K562 (cell line): Measurements from ENCODE around the gene TLL1. TPM values are rescaled to one million over a fixed set of nuclear protein-coding genes. Genes with fewer than 3 reads are reported as not detected.

Experiments
- ATAC-seq: fragments of 200-7000 bp; cut with Tn5 transposase; 3 replicates; pipeline ENCODE4 v1.9.1; 2020; ENCODE audit warnings: moderate library complexity
- BruUV-seq: library from RNA; stranded (reverse); fragments of 400-500 nt; replicated peaks from 2 replicates; lab custom pipeline; 2021; lab: Mats Ljungman, UMichigan
- CTCF ChIA-PET: fragments of 300-600 bp; formaldehyde crosslinking; extraction: SDS; loops from one replicate; lab custom pipeline; 2021; ENCODE audit warnings: low intra/inter-chr PET ratio; lab: Yijun Ruan, JAX
- POLR2A ChIA-PET: fragments of 300-600, 350-650 bp; sonication (Branson Sonifier 250); formaldehyde crosslinking; extraction: SDS; loops from one replicate; lab custom pipeline; 2021; ENCODE audit warnings: antibody characterized with exemption, inconsistent platforms; lab: Yijun Ruan, JAX
- DNase-seq, 4 experiments: peaks; one replicate each; pipeline versions ENCODE4 v3.0.0 to v3.0.0-alpha.2; 2011 to 2018; ENCODE audit warnings: low spot score in 3 of 4, mixed read lengths in 3 of 4; ENCODE audit errors: extremely low read depth in 1 of 4
- FAIRE-seq: peaks from 2 replicates; lab custom pipeline; 2011; peaks lifted over from hg19 to GRCh38; lab: Jason Lieb, UNC
- H2AFZ ChIP-seq: 2 replicates; pipeline ENCODE4 v1.6.0; 2011; ENCODE audit warnings: low read depth, low read length, control low read depth, inconsistent platforms
- H3K27ac ChIP-seq: fragments of 200-600 bp; 3 replicates; pipeline ENCODE4 v1.8.0; 2011; ENCODE audit warnings: low read depth, mild to moderate bottlenecking, control low read depth, inconsistent platforms, low read length, moderate library complexity, mixed read lengths; ENCODE audit errors: extremely low read depth
- H3K27me3 ChIP-seq, 2 experiments: fragments of 300-600 bp in 1 of 2; 2 replicates in 1 of 2; 3 replicates in 1 of 2; pipeline versions ENCODE4 v1.6.0 to v1.8.0; 2011; ENCODE audit warnings: inconsistent platforms in 2 of 2, low read length in 2 of 2, mild to moderate bottlenecking in 1 of 2, mixed read lengths in 1 of 2, moderate library complexity in 1 of 2; ENCODE audit not compliant: control insufficient read depth in 2 of 2, insufficient read depth in 2 of 2
- H3K36me3 ChIP-seq: fragments of 300-600 bp; 3 replicates; pipeline ENCODE4 v1.8.0; 2011; ENCODE audit warnings: mild to moderate bottlenecking, low read length, inconsistent platforms; ENCODE audit not compliant: control insufficient read depth, insufficient read depth
- H3K4me1 ChIP-seq, 2 experiments: fragments of 200-600 bp in 1 of 2; replicated peaks in 1 of 2; 2 replicates in 1 of 2; 3 replicates in 1 of 2; pipeline versions ENCODE4 v1.5.1 to v1.8.0; 2011; ENCODE audit warnings: inconsistent platforms in 2 of 2, low read length in 2 of 2, mild to moderate bottlenecking in 1 of 2, mixed read lengths in 1 of 2, moderate library complexity in 1 of 2; ENCODE audit not compliant: control insufficient read depth in 2 of 2, insufficient read depth in 2 of 2
- H3K4me2 ChIP-seq: 2 replicates; pipeline ENCODE4 v1.6.1; 2011; ENCODE audit warnings: low read length, control low read depth, inconsistent platforms, mixed read lengths; ENCODE audit not compliant: insufficient read depth
- H3K4me3 ChIP-seq: fragments of 200-600 bp; sonication (generic), shearing (Covaris generic); 2 replicates; pipeline ENCODE4 v1.5.1; 2016; ENCODE audit warnings: control low read depth, inconsistent platforms
- H3K79me2 ChIP-seq: fragments of 200-600 bp; 3 replicates; pipeline ENCODE4 v1.8.0; 2011; ENCODE audit warnings: low read length, inconsistent platforms; ENCODE audit not compliant: control insufficient read depth, insufficient read depth
- H3K9ac ChIP-seq, 2 experiments: 2 replicates each; pipeline versions ENCODE4 v1.6.0 to v1.6.1; 2011; ENCODE audit warnings: low read depth in 2 of 2, low read length in 2 of 2, control low read depth in 1 of 2, inconsistent platforms in 1 of 2, mild to moderate bottlenecking in 1 of 2, mixed read lengths in 1 of 2; ENCODE audit not compliant: insufficient read depth in 1 of 2
- H3K9me1 ChIP-seq: one replicate; pipeline ENCODE4 v1.6.0; 2011; ENCODE audit warnings: inconsistent platforms, mild to moderate bottlenecking, low read length, moderate library complexity; ENCODE audit not compliant: control insufficient read depth, insufficient read depth
- H3K9me3 ChIP-seq: replicated peaks from 2 replicates; pipeline ENCODE4 v1.5.1; 2011; ENCODE audit warnings: low read depth, low read length, inconsistent platforms; ENCODE audit not compliant: control insufficient read depth, insufficient read depth
- H4K20me1 ChIP-seq: replicated peaks from 2 replicates; pipeline ENCODE4 v1.6.1; 2011; ENCODE audit warnings: low read length, inconsistent platforms, mixed read lengths; ENCODE audit not compliant: control insufficient read depth, insufficient read depth
- ATF7 ChIP-seq: fragments of 450-650 bp; IDR thresholded peaks from 2 replicates; pipeline ENCODE4 v1.7.1; 2014; ENCODE audit warnings: mild to moderate bottlenecking, moderate library complexity
- FOXM1 ChIP-seq, 2 experiments: fragments of 450-650 bp in 1 of 2; sonication (generic) in 1 of 2; formaldehyde crosslinking in 1 of 2; IDR thresholded peaks; 2 replicates each; pipeline versions ENCODE4 v1.6.1 to v1.9.0; 2017 to 2022; ENCODE audit warnings: low read depth in 2 of 2, mild to moderate bottlenecking in 2 of 2, missing genetic modification reagents in 1 of 2, moderate library complexity in 1 of 2
- MBD2 ChIP-seq: sonication (generic); IDR thresholded peaks from 2 replicates; pipeline ENCODE4 v1.6.1; 2016; ENCODE audit warnings: low read depth, borderline replicate concordance
- ZHX1 ChIP-seq: fragments of 150-350 bp; conservative IDR thresholded peaks from 2 replicates; pipeline ENCODE4 v1.6.1; 2014; ENCODE audit warnings: low read length
- WGBS: fragments of 100-300 bp; shearing (Covaris generic); methylation state at CpG from one replicate; pipeline ENCODE4 v1.1.6; 2016; ENCODE audit warnings: low coverage, mixed read lengths; ENCODE audit not compliant: insufficient coverage; ENCODE audit errors: missing lambda C conversion rate; 5-methylcytosine and 5-hydroxymethylcytosine counted together
- in situ Hi-C: fragments of 300-500 bp; cut with MboI; formaldehyde crosslinking; loops from 4 replicates; pipeline ENCODE4 v1.15.0; 2018; ENCODE audit warnings: inconsistent platforms, mixed read lengths
- intact Hi-C: fragments of 100-400 bp; cut with micrococcal nuclease; formaldehyde crosslinking; loops from 2 replicates; pipeline ENCODE4 v1.14.2; 2022
- polyA plus RNA-seq, 8 experiments: library from polyadenylated mRNA; depleted of rRNA in 4 of 8; stranded (reverse) in 5 of 8; unstranded in 3 of 8; fragments of >200 nt; fragmentation: Nextera tagmentation in 2 of 8; fragmentation: Illumina TruSeq in 1 of 8; extraction: Ambion mirVana in 2 of 8; extraction: Trizol in 1 of 8; gene quantifications; 2 replicates each; pipeline versions ENCODE4 v1.2.1 to v1.2.3, GENCODE V29; 2011 to 2014; ENCODE audit warnings: inconsistent platforms in 1 of 8, missing spikeins in 1 of 8
- total RNA-seq, 7 experiments: library from RNA; depleted of rRNA in 6 of 7; stranded (reverse); fragments of >200 nt in 6 of 7; fragmentation: Illumina TruSeq in 2 of 7; extraction: Trizol in 2 of 7; gene quantifications; 2 replicates each; pipeline versions ENCODE4 v1.2.1 to v1.2.3, GENCODE V29; 2011 to 2021; ENCODE audit warnings: low replicate concordance in 1 of 7
- TF ChIP-seq, protein P1 (sequence below): IDR thresholded peaks from 2 replicates; pipeline ENCODE4 v1.6.1; 2011; ENCODE audit warnings: borderline replicate concordance, low read depth, mild to moderate bottlenecking, moderate library complexity, low read length; ENCODE audit not compliant: insufficient read depth, poor library complexity, severe bottlenecking

Gene TLL1
- total and polyA plus RNA-seq, 9 of the 15 experiments (the other 6 are each of a cell fraction or from before 2014, with no cell fraction given) = not detected

DNA sequence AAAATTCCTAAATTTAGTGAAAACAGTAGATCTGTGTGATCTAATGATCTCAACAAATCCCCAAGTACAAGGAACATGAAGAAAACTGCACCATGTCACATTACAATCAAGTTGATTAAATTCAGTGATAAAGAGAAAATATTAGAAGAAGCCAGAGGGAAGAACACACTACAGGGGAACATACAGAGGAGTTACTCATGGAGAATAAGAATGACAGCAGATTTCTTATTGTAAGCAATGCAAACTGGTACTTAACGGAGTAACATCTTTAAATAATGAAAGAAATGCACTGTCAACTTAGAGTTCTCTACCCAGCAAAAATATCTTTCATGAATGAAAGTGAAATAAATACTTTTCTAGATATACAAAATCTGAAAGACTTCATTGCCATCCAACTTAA is 21.1 kb downstream of the TLL1 start:
- BruUV-seq = no TSS peak
- H3K27ac ChIP-seq = no peak overlapping the region
- H2AFZ ChIP-seq = no peak overlapping the region
- no peaks in the 10 kb centered on the region for H3K9me3 ChIP-seq
- FAIRE-seq (no peak), DNase-seq (no peak), ATAC-seq (no peak)
- no peaks in the 10 kb centered on the region for H3K4me1 ChIP-seq
- H3K9ac ChIP-seq = no peak overlapping the region
- ChIA-PET POLR2A (no interaction called here), CTCF (no interaction called here)
- H3K9me1 ChIP-seq = no peaks in the 10 kb centered on the region
- no peak overlapping the region for H3K4me3 ChIP-seq
- intact Hi-C loops = no loop called here
- WGBS = 0% methylated on average over 1 of the region's 1 CpG
- H3K36me3 ChIP-seq = no peaks in the 10 kb centered on the region
- no peaks in the 10 kb centered on the region for H3K27me3 ChIP-seq
- H3K79me2 ChIP-seq = no peaks in the 10 kb centered on the region
- no peak overlapping the region for H3K4me2 ChIP-seq
- in situ Hi-C loops = no loop called here
- TF ChIP-seq FOXM1 (IDR thresholded peaks at IDR 0.05; ENCODE audit: low read depth) (no peak), FOXM1 (CRISPR knock-in tag; IDR thresholded peaks at IDR 0.05; ENCODE audit: low read depth) (no peak), ZHX1 (no peak), MBD2 (no peak), ATF7 (no peak)
- TF ChIP-seq, protein P1, sequence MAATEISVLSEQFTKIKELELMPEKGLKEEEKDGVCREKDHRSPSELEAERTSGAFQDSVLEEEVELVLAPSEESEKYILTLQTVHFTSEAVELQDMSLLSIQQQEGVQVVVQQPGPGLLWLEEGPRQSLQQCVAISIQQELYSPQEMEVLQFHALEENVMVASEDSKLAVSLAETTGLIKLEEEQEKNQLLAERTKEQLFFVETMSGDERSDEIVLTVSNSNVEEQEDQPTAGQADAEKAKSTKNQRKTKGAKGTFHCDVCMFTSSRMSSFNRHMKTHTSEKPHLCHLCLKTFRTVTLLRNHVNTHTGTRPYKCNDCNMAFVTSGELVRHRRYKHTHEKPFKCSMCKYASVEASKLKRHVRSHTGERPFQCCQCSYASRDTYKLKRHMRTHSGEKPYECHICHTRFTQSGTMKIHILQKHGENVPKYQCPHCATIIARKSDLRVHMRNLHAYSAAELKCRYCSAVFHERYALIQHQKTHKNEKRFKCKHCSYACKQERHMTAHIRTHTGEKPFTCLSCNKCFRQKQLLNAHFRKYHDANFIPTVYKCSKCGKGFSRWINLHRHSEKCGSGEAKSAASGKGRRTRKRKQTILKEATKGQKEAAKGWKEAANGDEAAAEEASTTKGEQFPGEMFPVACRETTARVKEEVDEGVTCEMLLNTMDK = no peak
- H4K20me1 ChIP-seq = no peaks in the 10 kb centered on the region
